Smooth muscle cell (in vitro differentiated cells): ENCODE measurements around the gene PLPPR1. TPM values are rescaled to one million over a fixed set of nuclear protein-coding genes. Genes with fewer than 3 reads are reported as not detected.

Source experiments
- DNase-seq: peaks from one replicate; lab custom pipeline; 2025; ENCODE audit not compliant: unreplicated experiment; lab: John Stamatoyannopoulos, UW
- H2AFZ ChIP-seq: fragments of 200-600 bp; sonication (generic); 2 replicates; pipeline ENCODE4 v1.6.0; 2016; ENCODE audit warnings: antibody characterized with exemption, low read depth, mild to moderate bottlenecking
- H3F3A ChIP-seq: fragments of 200-600 bp; sonication (generic); 2 replicates; pipeline ENCODE4 v1.6.0; 2017; ENCODE audit warnings: antibody characterized with exemption, low read depth
- H3K27ac ChIP-seq: fragments of 200-600 bp; sonication (generic); 2 replicates; pipeline ENCODE4 v1.5.1; 2016; ENCODE audit warnings: low read depth, mild to moderate bottlenecking
- H3K27me3 ChIP-seq: fragments of 200-600 bp; sonication (generic); 2 replicates; pipeline ENCODE4 v1.6.1; 2016; ENCODE audit warnings: low read depth, mild to moderate bottlenecking
- H3K36me3 ChIP-seq: fragments of 200-600 bp; sonication (generic); 2 replicates; pipeline ENCODE4 v1.5.1; 2016; ENCODE audit warnings: low read depth
- H3K4me1 ChIP-seq: fragments of 200-600 bp; sonication (generic); 2 replicates; pipeline ENCODE4 v1.5.1; 2016; ENCODE audit warnings: low read depth
- H3K4me2 ChIP-seq: fragments of 200-600 bp; sonication (generic); 2 replicates; pipeline ENCODE4 v1.6.0; 2016; ENCODE audit warnings: mild to moderate bottlenecking
- H3K4me3 ChIP-seq: fragments of 200-600 bp; sonication (generic); 2 replicates; pipeline ENCODE4 v1.5.1; 2016; ENCODE audit warnings: mild to moderate bottlenecking
- H3K79me2 ChIP-seq: fragments of 200-600 bp; sonication (generic); 2 replicates; pipeline ENCODE4 v1.6.0; 2016; ENCODE audit warnings: low read depth, mild to moderate bottlenecking
- H3K9ac ChIP-seq: fragments of 200-600 bp; sonication (generic); 2 replicates; pipeline ENCODE4 v1.6.0; 2016; ENCODE audit warnings: low read depth
- H3K9me3 ChIP-seq: fragments of 200-600 bp; sonication (generic); replicated peaks from 2 replicates; pipeline ENCODE4 v1.5.1; 2016; ENCODE audit warnings: low read depth
- H4K20me1 ChIP-seq: fragments of 200-600 bp; sonication (generic); 2 replicates; pipeline ENCODE4 v1.6.0; 2016; ENCODE audit warnings: low read depth
- WGBS: methylation state at CpG from one replicate; pipeline ENCODE4 v1.1.7; 2016; ENCODE audit warnings: low lambda C conversion rate; 5-methylcytosine and 5-hydroxymethylcytosine counted together
- polyA plus RNA-seq: library from polyadenylated mRNA; unstranded; fragments of >200 nt; fragmentation: Nextera tagmentation; extraction: Ambion mirVana; gene quantifications from 2 replicates; pipeline ENCODE4 v1.2.1, GENCODE V29; 2016
- total RNA-seq: library from RNA; depleted of rRNA; stranded (reverse); fragments of >200 nt; gene quantifications from 2 replicates; pipeline ENCODE4 v1.2.3, GENCODE V29; 2014
- TF ChIP-seq, protein P1 (sequence below): fragments of 200-600 bp; sonication (generic); IDR thresholded peaks from 2 replicates; pipeline ENCODE4 v1.5.1; 2017; ENCODE audit warnings: borderline replicate concordance, mild to moderate bottlenecking, antibody characterized with exemption; ENCODE audit not compliant: insufficient read depth, poor library complexity, severe bottlenecking

PLPPR1 gene
- total and polyA plus RNA-seq, 2 experiments from 2014 or later: not detected

DNA sequence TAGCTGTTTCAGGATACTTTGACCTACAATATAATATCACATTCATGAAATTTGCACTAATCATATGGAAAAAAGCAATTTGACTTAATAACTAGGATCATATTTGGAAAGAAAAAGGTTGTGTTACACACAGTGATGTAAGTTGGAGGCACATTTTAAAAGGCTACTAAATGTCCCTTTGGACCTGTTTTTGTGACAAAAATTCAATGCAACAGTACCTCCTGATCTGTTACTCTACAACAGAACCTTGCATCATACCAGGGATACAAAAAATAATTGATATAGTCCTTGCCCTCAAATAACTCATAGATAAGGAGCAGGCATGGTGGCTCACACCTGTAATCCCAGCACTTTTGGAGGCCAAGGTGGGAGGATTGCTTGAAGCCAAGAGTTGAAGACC is 289.2 kb downstream of the PLPPR1 start:
- TF ChIP-seq, protein P1, sequence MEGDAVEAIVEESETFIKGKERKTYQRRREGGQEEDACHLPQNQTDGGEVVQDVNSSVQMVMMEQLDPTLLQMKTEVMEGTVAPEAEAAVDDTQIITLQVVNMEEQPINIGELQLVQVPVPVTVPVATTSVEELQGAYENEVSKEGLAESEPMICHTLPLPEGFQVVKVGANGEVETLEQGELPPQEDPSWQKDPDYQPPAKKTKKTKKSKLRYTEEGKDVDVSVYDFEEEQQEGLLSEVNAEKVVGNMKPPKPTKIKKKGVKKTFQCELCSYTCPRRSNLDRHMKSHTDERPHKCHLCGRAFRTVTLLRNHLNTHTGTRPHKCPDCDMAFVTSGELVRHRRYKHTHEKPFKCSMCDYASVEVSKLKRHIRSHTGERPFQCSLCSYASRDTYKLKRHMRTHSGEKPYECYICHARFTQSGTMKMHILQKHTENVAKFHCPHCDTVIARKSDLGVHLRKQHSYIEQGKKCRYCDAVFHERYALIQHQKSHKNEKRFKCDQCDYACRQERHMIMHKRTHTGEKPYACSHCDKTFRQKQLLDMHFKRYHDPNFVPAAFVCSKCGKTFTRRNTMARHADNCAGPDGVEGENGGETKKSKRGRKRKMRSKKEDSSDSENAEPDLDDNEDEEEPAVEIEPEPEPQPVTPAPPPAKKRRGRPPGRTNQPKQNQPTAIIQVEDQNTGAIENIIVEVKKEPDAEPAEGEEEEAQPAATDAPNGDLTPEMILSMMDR: no peak
- Histone ChIP-seq H2AFZ (no peak overlapping the region), H3K9me3 (no peaks in the 10 kb centered on the region), H3K4me3 (no peak overlapping the region), H3K27ac (no peak overlapping the region), H4K20me1 (no peaks in the 10 kb centered on the region), H3K27me3 (no peaks in the 10 kb centered on the region), H3F3A (no peaks in the 10 kb centered on the region), H3K4me2 (no peak overlapping the region), H3K4me1 (no peaks in the 10 kb centered on the region), H3K9ac (no peak overlapping the region), H3K79me2 (no peaks in the 10 kb centered on the region), H3K36me3 (no peaks in the 10 kb centered on the region)
- DNase-seq: no peak

DNA sequence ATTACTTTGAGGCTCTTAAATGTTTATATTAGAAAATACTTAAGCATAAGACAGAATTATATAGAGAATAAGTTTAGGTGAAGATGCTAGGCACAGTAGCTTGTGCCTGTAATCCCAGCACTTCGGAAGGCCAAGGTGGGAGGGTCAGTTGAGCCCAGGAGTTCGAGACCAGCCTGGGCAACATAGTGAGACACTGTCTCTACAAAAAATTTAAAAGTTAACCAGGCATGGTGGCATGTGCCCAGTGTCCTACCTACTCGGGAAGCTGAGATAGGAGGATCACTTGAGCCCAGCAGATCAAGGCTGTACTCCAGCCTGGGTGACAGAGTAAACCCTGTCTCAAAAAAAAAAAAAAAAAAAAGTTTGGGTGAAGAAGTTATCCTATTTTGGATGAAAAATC is 294.6 kb downstream of the PLPPR1 start:
- Histone ChIP-seq H3K27ac (no peak overlapping the region), H3K4me1 (no peaks in the 10 kb centered on the region), H3K27me3 (no peaks in the 10 kb centered on the region), H3K4me3 (no peak overlapping the region), H2AFZ (no peak overlapping the region), H3K4me2 (no peak overlapping the region), H4K20me1 (no peaks in the 10 kb centered on the region), H3K9ac (no peak overlapping the region), H3F3A (no peaks in the 10 kb centered on the region), H3K79me2 (no peaks in the 10 kb centered on the region), H3K9me3 (no peaks in the 10 kb centered on the region), H3K36me3 (no peaks in the 10 kb centered on the region)
- no peak for DNase-seq
- 88% methylated on average over 3 of the region's 3 CpGs for WGBS
- TF ChIP-seq, protein P1: no peak

DNA sequence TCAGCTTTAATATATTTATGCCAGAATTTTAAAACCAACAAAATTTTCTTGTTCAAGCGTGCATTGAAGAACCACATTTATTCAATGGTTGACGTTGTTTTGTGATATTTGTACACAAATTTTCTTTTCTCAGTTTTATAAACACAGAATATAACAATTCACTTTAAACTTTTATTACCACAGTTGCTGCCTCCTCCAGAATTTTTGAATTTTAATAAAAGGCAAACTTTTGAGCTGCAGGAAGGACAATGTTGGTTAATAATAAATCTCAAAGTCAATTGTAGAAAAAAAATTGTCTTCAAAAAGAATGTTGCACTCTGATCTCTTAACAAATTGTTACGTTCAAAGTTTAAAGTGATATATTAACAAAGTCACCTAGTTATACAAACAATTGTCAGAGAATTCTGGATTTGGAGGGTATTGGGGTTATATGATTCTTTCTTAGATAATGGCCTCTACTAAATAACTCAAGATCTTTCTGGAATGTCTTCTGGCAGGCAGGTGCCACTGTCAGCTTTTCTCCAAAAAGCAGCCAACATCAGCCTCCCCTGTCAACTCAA is 295.8 kb downstream of the PLPPR1 start:
- Histone ChIP-seq H3K79me2 (no peaks in the 10 kb centered on the region), H3K27ac (no peak overlapping the region), H3F3A (no peaks in the 10 kb centered on the region), H3K4me2 (no peak overlapping the region), H3K27me3 (no peaks in the 10 kb centered on the region), H2AFZ (no peak overlapping the region), H3K9me3 (no peaks in the 10 kb centered on the region), H3K36me3 (no peaks in the 10 kb centered on the region), H3K4me1 (no peaks in the 10 kb centered on the region), H3K9ac (no peak overlapping the region), H4K20me1 (no peaks in the 10 kb centered on the region), H3K4me3 (no peak overlapping the region)
- 95% methylated on average over 3 of the region's 3 CpGs for WGBS
- TF ChIP-seq, protein P1: no peak
- no peak for DNase-seq

DNA sequence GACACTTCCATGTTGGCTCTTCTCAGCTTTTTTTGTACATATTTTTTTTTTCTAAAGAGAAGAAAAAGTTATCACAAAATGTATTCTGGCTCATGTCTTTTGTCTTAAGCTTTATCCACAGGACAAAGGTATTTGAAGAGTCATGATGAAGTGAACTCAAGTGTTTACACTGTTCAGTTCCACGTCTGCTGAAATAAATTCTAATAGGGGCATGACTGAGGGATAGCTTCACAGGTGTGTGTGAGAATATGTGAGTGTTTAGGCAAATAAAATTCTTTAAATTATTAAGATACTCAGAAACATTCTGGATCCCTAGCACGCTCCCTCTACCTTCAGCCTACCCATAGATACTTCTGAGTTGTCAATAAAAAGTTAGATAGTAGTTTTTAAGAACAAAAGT is 296.5 kb downstream of the PLPPR1 start:
- H3F3A ChIP-seq: no peaks in the 10 kb centered on the region
- TF ChIP-seq, protein P1: no peak
- no peak overlapping the region for H2AFZ ChIP-seq
- H3K27ac ChIP-seq: no peak overlapping the region
- DNase-seq: no peak
- no peak overlapping the region for H3K9ac ChIP-seq
- no peaks in the 10 kb centered on the region for H4K20me1 ChIP-seq
- no peaks in the 10 kb centered on the region for H3K9me3 ChIP-seq
- no peaks in the 10 kb centered on the region for H3K27me3 ChIP-seq
- no peaks in the 10 kb centered on the region for H3K4me1 ChIP-seq
- no peak overlapping the region for H3K4me2 ChIP-seq
- 79% methylated on average over 2 of the region's 2 CpGs for WGBS
- no peaks in the 10 kb centered on the region for H3K36me3 ChIP-seq
- no peaks in the 10 kb centered on the region for H3K79me2 ChIP-seq
- H3K4me3 ChIP-seq: no peak overlapping the region
